OCI-LY7 (cell line): ENCODE measurements around the gene JAK1. TPM values are rescaled to one million over a fixed set of nuclear protein-coding genes. Genes with fewer than 3 reads are reported as not detected.

ENCODE experiments used
- BruUV-seq: library from RNA; stranded (reverse); fragments of 400-500 nt; replicated peaks from 2 replicates; lab custom pipeline; 2021; lab: Mats Ljungman, UMichigan
- CTCF ChIA-PET: fragments of 300-600 bp; sonication (Branson Sonifier 250); formaldehyde crosslinking; loops from one replicate; lab custom pipeline; 2022; ENCODE audit warnings: antibody characterized with exemption; ENCODE audit not compliant: unreplicated experiment; lab: Charles Lee
- POLR2A ChIA-PET: fragments of 300-600 bp; sonication (Branson Sonifier 250); formaldehyde crosslinking; loops from one replicate; lab custom pipeline; 2022; ENCODE audit warnings: antibody characterized with exemption; lab: Charles Lee
- DNase-seq: peaks from one replicate; pipeline ENCODE4 v3.0.0-alpha.2; 2015; ENCODE audit warnings: low spot score
- H2AFZ ChIP-seq: fragments of 200-600 bp; sonication (generic), shearing (Covaris generic); 2 replicates; pipeline ENCODE4 v1.6.1; 2014; ENCODE audit warnings: mild to moderate bottlenecking, antibody characterized with exemption, low read length, moderate library complexity
- H3K27ac ChIP-seq: fragments of 200-600 bp; sonication (generic); 2 replicates; pipeline ENCODE4 v1.5.1; 2014; ENCODE audit warnings: mixed run types, low read depth, mild to moderate bottlenecking, moderate library complexity, low read length, inconsistent platforms; ENCODE audit not compliant: poor library complexity, severe bottlenecking
- H3K36me3 ChIP-seq: fragments of 200-600 bp; sonication (generic); 2 replicates; pipeline ENCODE4 v1.6.1; 2014; ENCODE audit warnings: mild to moderate bottlenecking, antibody characterized with exemption, low read length, moderate library complexity, mixed read lengths; ENCODE audit not compliant: insufficient read depth
- H3K4me1 ChIP-seq: fragments of 200-600 bp; sonication (generic); 2 replicates; pipeline ENCODE4 v1.5.1; 2014; ENCODE audit warnings: mild to moderate bottlenecking, low read length; ENCODE audit not compliant: insufficient read depth, poor library complexity, severe bottlenecking
- H3K4me2 ChIP-seq: fragments of 200-600 bp; sonication (generic); 2 replicates; pipeline ENCODE4 v1.6.1; 2014; ENCODE audit warnings: mild to moderate bottlenecking, low read length
- H3K4me3 ChIP-seq: fragments of 200-600 bp; sonication (generic); 2 replicates; pipeline ENCODE4 v1.5.1; 2014; ENCODE audit warnings: mild to moderate bottlenecking, low read depth, low read length; ENCODE audit not compliant: poor library complexity, severe bottlenecking
- H3K79me2 ChIP-seq: fragments of 200-600 bp; sonication (generic); 2 replicates; pipeline ENCODE4 v1.6.1; 2016; ENCODE audit warnings: low read depth, mild to moderate bottlenecking, low read length, moderate library complexity, mixed read lengths; ENCODE audit not compliant: insufficient read depth
- H3K9me2 ChIP-seq: fragments of 200-600 bp; sonication (generic); 2 replicates; pipeline ENCODE4 v1.6.1; 2016; ENCODE audit warnings: mild to moderate bottlenecking, low read length, mixed read lengths; ENCODE audit not compliant: insufficient read depth
- H3K9me3 ChIP-seq: fragments of 200-600 bp; sonication (generic); 2 replicates; pipeline ENCODE4 v1.6.1; 2014; ENCODE audit warnings: mild to moderate bottlenecking, mixed run types, low read length, mixed read lengths
- H4K20me1 ChIP-seq: fragments of 200-600 bp; sonication (generic); 2 replicates; pipeline ENCODE4 v1.6.1; 2014; ENCODE audit warnings: mild to moderate bottlenecking, antibody characterized with exemption, low read length, moderate library complexity, mixed read lengths; ENCODE audit not compliant: insufficient read depth
- CTCF ChIP-seq: fragments of 200-600 bp; sonication (generic); conservative IDR thresholded peaks from 2 replicates; pipeline ENCODE4 v1.5.1; 2014; ENCODE audit warnings: mild to moderate bottlenecking, antibody characterized with exemption, low read length, moderate library complexity, mixed read lengths
- EZH2phosphoT487 ChIP-seq: fragments of 200-600 bp; sonication (generic); IDR thresholded peaks from 2 replicates; pipeline ENCODE4 v1.6.1; 2018; ENCODE audit warnings: low read depth, borderline replicate concordance, mild to moderate bottlenecking, mixed run types, antibody characterized with exemption, low read length, moderate library complexity, mixed read lengths
- intact Hi-C: fragments of 100-400 bp; cut with micrococcal nuclease; formaldehyde crosslinking; loops from one replicate; pipeline ENCODE4 v1.10.0; 2022; ENCODE audit not compliant: unreplicated experiment
- total RNA-seq, 2 experiments: library from RNA; depleted of rRNA in 1 of 2; stranded (reverse); fragments of >200 nt in 1 of 2; shearing (Covaris generic) in 1 of 2; gene quantifications; 2 replicates each; pipeline ENCODE4 v1.2.3, GENCODE V29; 2014 to 2022

JAK1 gene
- total RNA-seq, 2 experiments from 2014 or later = 72.6 to 86.8 TPM

GRCh38 chr1:64842224-64842623 is 124.1 kb downstream of the JAK1 start:
- Histone ChIP-seq H3K4me1 (peaks cover 7% of the 10 kb centered on the region), H3K79me2 (no peaks in the 10 kb centered on the region), H2AFZ (no peak overlapping the region), H4K20me1 (no peaks in the 10 kb centered on the region), H3K27ac (no peak overlapping the region), H3K4me2 (no peak overlapping the region), H3K36me3 (peaks cover 85% of the 10 kb centered on the region), H3K9me3 (no peaks in the 10 kb centered on the region), H3K9me2 (no peaks in the 10 kb centered on the region), H3K4me3 (no peak overlapping the region)
- BruUV-seq = no TSS peak
- no peak for DNase-seq
- TF ChIP-seq CTCF (no peak), EZH2phosphoT487 (no peak)
- ChIA-PET POLR2A (interaction anchor here (0.7 kb wide), 1 partner anchor 1300 kb away, joined by 3 read pairs; no protein-coding TSS in a partner anchor), CTCF (interaction anchor here (1.0 kb wide), 1 partner anchor 14 kb away, joined by 3 read pairs; no protein-coding TSS in a partner anchor)
- intact Hi-C loops = no loop called here

GRCh38 chr1:64841330-64842065 is 124.9 kb downstream of the JAK1 start:
- no peak for DNase-seq
- BruUV-seq = no TSS peak
- peaks cover 87% of the 10 kb centered on the region for H3K36me3 ChIP-seq
- no peak overlapping the region for H3K27ac ChIP-seq
- H3K4me1 ChIP-seq = peaks cover 7% of the 10 kb centered on the region
- POLR2A ChIA-PET = interaction anchor here (0.7 kb wide), 1 partner anchor 1301 kb away, joined by 3 read pairs; no protein-coding TSS in a partner anchor
- H3K4me3 ChIP-seq = no peak overlapping the region
- no peaks in the 10 kb centered on the region for H3K79me2 ChIP-seq
- H3K9me2 ChIP-seq = no peaks in the 10 kb centered on the region
- intact Hi-C loops = no loop called here
- no peak overlapping the region for H3K4me2 ChIP-seq
- TF ChIP-seq EZH2phosphoT487 = no peak
- no peaks in the 10 kb centered on the region for H4K20me1 ChIP-seq
- no peak overlapping the region for H2AFZ ChIP-seq
- no peaks in the 10 kb centered on the region for H3K9me3 ChIP-seq
- CTCF ChIA-PET = no interaction called here

GRCh38 chr1:64839732-64840405 is 126.5 kb downstream of the JAK1 start:
- Histone ChIP-seq H3K4me2 (no peak overlapping the region), H4K20me1 (no peaks in the 10 kb centered on the region), H3K79me2 (no peaks in the 10 kb centered on the region), H3K27ac (no peak overlapping the region), H2AFZ (no peak overlapping the region), H3K4me1 (peaks cover 7% of the 10 kb centered on the region), H3K9me2 (no peaks in the 10 kb centered on the region), H3K4me3 (no peak overlapping the region), H3K36me3 (peaks cover 89% of the 10 kb centered on the region), H3K9me3 (no peaks in the 10 kb centered on the region)
- TF ChIP-seq CTCF = no peak
- POLR2A ChIA-PET = interaction anchor here (0.6 to 0.7 kb wide), 3 partner anchors 123 to 160 kb away, joined by 3 to 6 read pairs (median 3); no protein-coding TSS in a partner anchor
- intact Hi-C loops = no loop called here
- DNase-seq = no peak
- CTCF ChIA-PET = no interaction called here
- no TSS peak for BruUV-seq
